ENCODE data around the gene VAC14. TPM values are rescaled to one million over a fixed set of nuclear protein-coding genes. Genes with fewer than 3 reads are reported as not detected.

The VAC14 gene
- polyA plus RNA-seq, 2 of the 4 experiments (the other 2 are of a cell fraction), result 25.3 to 27.0 TPM

DNA sequence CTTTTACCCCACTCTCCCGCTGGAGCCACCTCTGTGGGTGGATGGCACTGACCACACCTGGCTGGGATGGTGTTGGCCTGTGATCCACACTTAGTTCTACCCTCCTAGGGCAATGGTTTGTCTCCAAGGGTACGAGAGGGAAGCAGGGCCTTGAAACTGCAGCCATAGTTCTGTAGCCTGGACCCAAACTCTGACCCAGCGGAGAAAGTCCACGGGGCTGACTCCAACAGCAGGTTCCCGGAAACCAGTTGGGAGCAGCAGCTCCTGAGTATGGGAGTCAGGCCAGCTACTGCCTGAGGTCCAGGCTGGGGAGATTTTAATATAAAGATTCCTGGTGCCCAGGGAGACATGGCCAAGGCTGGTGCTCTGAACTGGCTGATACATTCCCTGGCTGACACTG, 91.5 kb downstream of the VAC14 start:
- ChIA-PET CTCF (interaction anchor here (0.6 to 6.8 kb wide), 5 partner anchors 9 to 1032 kb away, joined by 3 to 38 read pairs (median 4); no protein-coding TSS in a partner anchor), POLR2A (no interaction called here)
- 94% methylated on average over 4 of the region's 5 CpGs for WGBS (ENCODE audit: missing lambda C conversion rate)

DNA sequence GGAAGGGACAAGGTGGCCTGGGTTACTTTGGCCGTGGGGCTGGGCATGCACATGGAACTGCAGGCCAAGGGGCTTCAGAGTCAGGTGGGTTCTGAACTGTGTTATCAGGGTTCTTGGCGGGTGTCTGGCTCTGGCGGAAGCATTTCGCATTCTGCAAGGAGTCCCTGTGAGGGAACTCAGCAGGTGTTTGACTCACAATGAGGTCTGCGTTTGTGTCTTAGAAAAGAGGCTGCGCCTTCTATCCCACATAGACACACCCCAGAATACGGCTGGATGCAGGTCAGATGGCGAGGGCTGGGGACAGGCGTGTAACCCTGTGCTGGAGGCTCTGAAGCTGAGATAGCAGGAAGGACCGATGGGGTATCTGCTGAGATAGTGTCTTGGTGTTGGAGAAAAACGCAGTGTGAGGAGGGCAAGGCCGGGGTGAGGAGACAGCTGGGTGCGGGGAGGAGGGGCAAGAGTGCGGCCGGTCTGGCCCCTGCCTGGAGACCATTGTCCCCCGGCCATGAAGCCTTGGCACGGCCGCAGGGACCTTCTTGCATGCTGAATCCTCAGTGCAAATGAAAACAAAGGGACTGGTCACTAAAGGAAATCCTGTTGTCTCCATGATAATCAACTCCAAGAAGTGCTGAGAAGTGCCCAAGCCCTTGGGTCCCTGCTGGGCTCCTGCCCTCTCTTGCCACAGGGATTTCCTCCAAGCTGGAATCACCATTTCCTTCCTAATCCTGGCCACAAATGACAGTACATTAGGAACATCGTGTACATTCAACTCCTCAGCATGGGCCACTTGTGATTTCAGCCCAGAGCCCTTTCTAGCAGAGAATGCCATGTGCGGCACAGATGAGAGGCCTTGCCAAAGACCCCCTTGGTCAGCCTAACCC, 92.4 kb downstream of the VAC14 start:
- TF ChIP-seq HEYL (CRISPR knock-in tag; IDR thresholded peaks at IDR 0.05) (no peak), RARB (CRISPR knock-in tag; IDR thresholded peaks at IDR 0.05) (no peak), ZNF302 (CRISPR knock-in tag; IDR thresholded peaks at IDR 0.05) (no peak), HOXA7 (CRISPR knock-in tag; IDR thresholded peaks at IDR 0.05) (no peak), KDM5A (IDR thresholded peaks at IDR 0.05) (no peak), EHMT2 (IDR thresholded peaks at IDR 0.05; ENCODE audit: low read depth) (no peak), SREBF2 (IDR thresholded peaks at IDR 0.05) (no peak), EHF (CRISPR knock-in tag; IDR thresholded peaks at IDR 0.05) (no peak), RAD21 (conservative IDR thresholded peaks at IDR 0.05 in 1 of 2, IDR thresholded peaks at IDR 0.05 in 1 of 2) (no peak), RNF2 (IDR thresholded peaks at IDR 0.05; ENCODE audit: borderline replicate concordance, low read depth) (no peak), ZFP36 (IDR thresholded peaks at IDR 0.05; ENCODE audit: borderline replicate concordance, partially characterized antibody) (no peak), TP53 (CRISPR knock-in tag; IDR thresholded peaks at IDR 0.05) (no peak)
- TF ChIP-seq, protein P1, sequence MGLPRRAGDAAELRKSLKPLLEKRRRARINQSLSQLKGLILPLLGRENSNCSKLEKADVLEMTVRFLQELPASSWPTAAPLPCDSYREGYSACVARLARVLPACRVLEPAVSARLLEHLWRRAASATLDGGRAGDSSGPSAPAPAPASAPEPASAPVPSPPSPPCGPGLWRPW (IDR thresholded peaks at IDR 0.05), result no peak
- TF ChIP-seq, protein P2, sequence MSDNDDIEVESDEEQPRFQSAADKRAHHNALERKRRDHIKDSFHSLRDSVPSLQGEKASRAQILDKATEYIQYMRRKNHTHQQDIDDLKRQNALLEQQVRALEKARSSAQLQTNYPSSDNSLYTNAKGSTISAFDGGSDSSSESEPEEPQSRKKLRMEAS (IDR thresholded peaks at IDR 0.05), result no peak
- TF ChIP-seq, protein P3, sequence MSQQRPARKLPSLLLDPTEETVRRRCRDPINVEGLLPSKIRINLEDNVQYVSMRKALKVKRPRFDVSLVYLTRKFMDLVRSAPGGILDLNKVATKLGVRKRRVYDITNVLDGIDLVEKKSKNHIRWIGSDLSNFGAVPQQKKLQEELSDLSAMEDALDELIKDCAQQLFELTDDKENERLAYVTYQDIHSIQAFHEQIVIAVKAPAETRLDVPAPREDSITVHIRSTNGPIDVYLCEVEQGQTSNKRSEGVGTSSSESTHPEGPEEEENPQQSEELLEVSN (IDR thresholded peaks at IDR 0.05; ENCODE audit: borderline replicate concordance, low read depth), result no peak
- no peak overlapping the region for H3K4me2 ChIP-seq
- ATAC-seq (no peak), FAIRE-seq (no peak), DNase-seq (ENCODE audit: low read depth in 1 of 2, low spot score in 1 of 2) (no peak)
- ChIA-PET CTCF (interaction anchor here (0.6 to 6.8 kb wide), 5 partner anchors 10 to 1033 kb away, joined by 3 to 38 read pairs (median 4); no protein-coding TSS in a partner anchor), POLR2A (no interaction called here)
- no peaks in the 10 kb centered on the region for H3K9me3 ChIP-seq
- 78% methylated on average over 20 of the region's 20 CpGs for WGBS (ENCODE audit: missing lambda C conversion rate)
- H3K4me3 ChIP-seq, result no peak overlapping the region
- peaks cover 64% of the 10 kb centered on the region for H3K4me1 ChIP-seq
- H3K27ac ChIP-seq, result peak overlapping the region; percentile 88 to 92; a peak in 5 of 6 replicates

More for the DNA sequence above, 91.5 kb downstream of the VAC14 start:
- no peak overlapping the region for H3K4me2 ChIP-seq
- H3K4me3 ChIP-seq, result no peak overlapping the region
- TF ChIP-seq USF2 (IDR thresholded peaks at IDR 0.05) (no peak), SREBF2 (IDR thresholded peaks at IDR 0.05) (no peak), MYC (IDR thresholded peaks at IDR 0.05; ENCODE audit: borderline replicate concordance, low read length) (no peak), HOXA7 (CRISPR knock-in tag; IDR thresholded peaks at IDR 0.05) (no peak), RARB (CRISPR knock-in tag; IDR thresholded peaks at IDR 0.05) (no peak), TFCP2L1 (CRISPR knock-in tag; IDR thresholded peaks at IDR 0.05) (no peak), POLR2A (IDR thresholded peaks at IDR 0.05; ENCODE audit: low read length) (no peak), CBX8 (IDR thresholded peaks at IDR 0.05) (no peak), EP300 (IDR thresholded peaks at IDR 0.05) (no peak), CEBPB (IDR thresholded peaks at IDR 0.05) (no peak), CHD2 (IDR thresholded peaks at IDR 0.05; ENCODE audit: low read length, partially characterized antibody) (no peak), KDM5A (IDR thresholded peaks at IDR 0.05) (no peak), RAD21 (conservative IDR thresholded peaks at IDR 0.05 in 1 of 2, IDR thresholded peaks at IDR 0.05 in 1 of 2) (no peak), ZNF302 (CRISPR knock-in tag; IDR thresholded peaks at IDR 0.05) (no peak), POLR2AphosphoS2 (conservative IDR thresholded peaks at IDR 0.05; ENCODE audit: low read length) (no peak)
- TF ChIP-seq, protein P4, sequence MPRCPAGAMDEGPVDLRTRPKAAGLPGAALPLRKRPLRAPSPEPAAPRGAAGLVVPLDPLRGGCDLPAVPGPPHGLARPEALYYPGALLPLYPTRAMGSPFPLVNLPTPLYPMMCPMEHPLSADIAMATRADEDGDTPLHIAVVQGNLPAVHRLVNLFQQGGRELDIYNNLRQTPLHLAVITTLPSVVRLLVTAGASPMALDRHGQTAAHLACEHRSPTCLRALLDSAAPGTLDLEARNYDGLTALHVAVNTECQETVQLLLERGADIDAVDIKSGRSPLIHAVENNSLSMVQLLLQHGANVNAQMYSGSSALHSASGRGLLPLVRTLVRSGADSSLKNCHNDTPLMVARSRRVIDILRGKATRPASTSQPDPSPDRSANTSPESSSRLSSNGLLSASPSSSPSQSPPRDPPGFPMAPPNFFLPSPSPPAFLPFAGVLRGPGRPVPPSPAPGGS (IDR thresholded peaks at IDR 0.05), result no peak
- H3K9me3 ChIP-seq, result no peaks in the 10 kb centered on the region
- peak overlapping the region; percentile 11 to 92; a peak in 4 of 6 replicates for H3K27ac ChIP-seq
- ATAC-seq (no peak), DNase-seq (ENCODE audit: low read depth in 1 of 2, low spot score in 1 of 2) (no peak), FAIRE-seq (no peak)
- H3K4me1 ChIP-seq, result peaks cover 64% of the 10 kb centered on the region

Data from A549 (cell line).